Neural cell (in vitro differentiated cells): ENCODE measurements around the gene CA12. TPM values are rescaled to one million over a fixed set of nuclear protein-coding genes. Genes with fewer than 3 reads are reported as not detected.

ENCODE experiments used
- H2AFZ ChIP-seq: fragments of 200-600, 300-800 bp; sonication (generic), shearing (Covaris generic); 2 replicates; pipeline ENCODE4 v1.6.0; 2014; ENCODE audit warnings: low read depth, mild to moderate bottlenecking, antibody characterized with exemption, low read length, moderate library complexity
- H3F3A ChIP-seq: fragments of 200-600 bp; shearing (Covaris generic); 2 replicates; pipeline ENCODE4 v1.6.1; 2016; ENCODE audit warnings: mild to moderate bottlenecking, moderate library complexity, mixed read lengths, antibody characterized with exemption, low read length; ENCODE audit not compliant: insufficient read depth, poor library complexity, severe bottlenecking
- H3K27ac ChIP-seq: fragments of 200-600, 300-800 bp; sonication (generic), shearing (Covaris generic); 2 replicates; pipeline ENCODE4 v1.5.1; 2014; ENCODE audit warnings: mild to moderate bottlenecking, low read length, moderate library complexity
- H3K27me3 ChIP-seq: fragments of 300-800, 200-600 bp; sonication (generic), shearing (Covaris generic); 2 replicates; pipeline ENCODE4 v1.6.0; 2014; ENCODE audit warnings: mild to moderate bottlenecking, low read depth, low read length, moderate library complexity; ENCODE audit not compliant: insufficient read depth
- H3K36me3 ChIP-seq: fragments of 300-800, 200-600 bp; sonication (generic), shearing (Covaris generic); 2 replicates; pipeline ENCODE4 v1.5.1; 2014; ENCODE audit warnings: mild to moderate bottlenecking, antibody characterized with exemption, low read length, moderate library complexity; ENCODE audit not compliant: insufficient read depth
- H3K4me2 ChIP-seq: fragments of 300-800, 200-600 bp; sonication (generic), shearing (Covaris generic); 2 replicates; pipeline ENCODE4 v1.6.0; 2014; ENCODE audit warnings: mild to moderate bottlenecking, low read length
- H3K4me3 ChIP-seq: fragments of 300-800, 200-600 bp; sonication (generic), shearing (Covaris generic); 2 replicates; pipeline ENCODE4 v1.5.1; 2014; ENCODE audit warnings: mild to moderate bottlenecking, low read length, moderate library complexity
- H3K79me2 ChIP-seq: fragments of 200-600 bp; shearing (Covaris generic); replicated peaks from 2 replicates; pipeline ENCODE4 v1.6.0; 2014; ENCODE audit warnings: mild to moderate bottlenecking, low read length, moderate library complexity; ENCODE audit not compliant: insufficient read depth
- H3K9ac ChIP-seq: fragments of 300-800, 200-600 bp; sonication (generic), shearing (Covaris generic); 2 replicates; pipeline ENCODE4 v1.6.1; 2016; ENCODE audit warnings: mild to moderate bottlenecking, low read length, mixed read lengths
- H3K9me2 ChIP-seq: fragments of 200-600 bp; shearing (Covaris generic); 2 replicates; pipeline ENCODE4 v1.6.1; 2016; ENCODE audit warnings: mild to moderate bottlenecking, low read length, mixed read lengths; ENCODE audit not compliant: insufficient read depth
- H3K9me3 ChIP-seq: fragments of 200-600, 300-800 bp; sonication (generic), shearing (Covaris generic); 2 replicates; pipeline ENCODE4 v1.6.1; 2016; ENCODE audit warnings: mild to moderate bottlenecking, mixed run types, low read length, moderate library complexity, mixed read lengths
- H4K20me1 ChIP-seq: fragments of 200-600 bp; shearing (Covaris generic); 2 replicates; pipeline ENCODE4 v1.6.1; 2016; ENCODE audit warnings: mild to moderate bottlenecking, mixed run types; ENCODE audit not compliant: insufficient read depth
- CTCF ChIP-seq: fragments of 450-650 bp; IDR thresholded peaks from 2 replicates; pipeline ENCODE4 v1.5.1; 2014; ENCODE audit warnings: antibody characterized with exemption, mild to moderate bottlenecking, moderate library complexity; ENCODE audit not compliant: poor library complexity, severe bottlenecking
- EP300 ChIP-seq: fragments of 450-650 bp; conservative IDR thresholded peaks from 2 replicates; pipeline ENCODE4 v1.6.1; 2014; ENCODE audit warnings: antibody characterized with exemption, mild to moderate bottlenecking, moderate library complexity; ENCODE audit not compliant: poor library complexity, severe bottlenecking
- EZH2 ChIP-seq: fragments of 200-600, 300-800 bp; shearing (Covaris generic), sonication (generic); IDR thresholded peaks from 2 replicates; pipeline ENCODE4 v1.6.1; 2014; ENCODE audit warnings: antibody characterized with exemption, low read length, borderline replicate concordance, mild to moderate bottlenecking; ENCODE audit not compliant: insufficient read depth, poor library complexity, severe bottlenecking
- MXI1 ChIP-seq: fragments of 450-650 bp; conservative IDR thresholded peaks from 2 replicates; pipeline ENCODE4 v1.6.1; 2014; ENCODE audit warnings: antibody characterized with exemption, mild to moderate bottlenecking; ENCODE audit not compliant: poor library complexity, severe bottlenecking
- POLR2AphosphoS5 ChIP-seq: IDR thresholded peaks from 2 replicates; pipeline ENCODE4 v1.6.1; 2012
- RAD21 ChIP-seq: fragments of 450-650 bp; conservative IDR thresholded peaks from 2 replicates; pipeline ENCODE4 v1.6.1; 2014; ENCODE audit warnings: antibody characterized with exemption, mild to moderate bottlenecking, moderate library complexity
- SMC3 ChIP-seq: fragments of 450-650 bp; conservative IDR thresholded peaks from 2 replicates; pipeline ENCODE4 v1.6.1; 2014; ENCODE audit warnings: antibody characterized with exemption, mild to moderate bottlenecking, moderate library complexity; ENCODE audit not compliant: poor library complexity
- TAF1 ChIP-seq: IDR thresholded peaks from 2 replicates; pipeline ENCODE4 v1.6.1; 2012; ENCODE audit warnings: low read depth
- polyA plus RNA-seq: library from polyadenylated mRNA; depleted of rRNA; stranded (reverse); fragments of >200 nt; gene quantifications from 2 replicates; pipeline ENCODE4 v1.2.3, GENCODE V29; 2014
- TF ChIP-seq, protein P1 (sequence below): IDR thresholded peaks from 2 replicates; pipeline ENCODE4 v1.6.1; 2012; ENCODE audit warnings: borderline replicate concordance

CA12 gene
- polyA plus RNA-seq, 1 donor from 2014 or later = 0.11 TPM

GRCh38 chr15:63373330-63373729 is 8.3 kb downstream of the CA12 start:
- Histone ChIP-seq H3K27ac (no peak overlapping the region), H3K79me2 (no peaks in the 10 kb centered on the region), H3F3A (no peaks in the 10 kb centered on the region), H3K4me2 (no peak overlapping the region), H4K20me1 (no peaks in the 10 kb centered on the region), H3K9me2 (no peaks in the 10 kb centered on the region), H3K4me3 (no peak overlapping the region), H3K27me3 (no peaks in the 10 kb centered on the region), H2AFZ (no peak overlapping the region), H3K9ac (no peak overlapping the region), H3K36me3 (no peaks in the 10 kb centered on the region), H3K9me3 (no peaks in the 10 kb centered on the region)
- no peak for TF ChIP-seq SMC3
- no peak for TF ChIP-seq RAD21
- TF ChIP-seq MXI1 = no peak
- no peak for TF ChIP-seq EP300
- TF ChIP-seq TAF1 = no peak
- no peak for TF ChIP-seq POLR2AphosphoS5
- TF ChIP-seq CTCF = no peak
- no peak for TF ChIP-seq EZH2
- TF ChIP-seq, protein P1, sequence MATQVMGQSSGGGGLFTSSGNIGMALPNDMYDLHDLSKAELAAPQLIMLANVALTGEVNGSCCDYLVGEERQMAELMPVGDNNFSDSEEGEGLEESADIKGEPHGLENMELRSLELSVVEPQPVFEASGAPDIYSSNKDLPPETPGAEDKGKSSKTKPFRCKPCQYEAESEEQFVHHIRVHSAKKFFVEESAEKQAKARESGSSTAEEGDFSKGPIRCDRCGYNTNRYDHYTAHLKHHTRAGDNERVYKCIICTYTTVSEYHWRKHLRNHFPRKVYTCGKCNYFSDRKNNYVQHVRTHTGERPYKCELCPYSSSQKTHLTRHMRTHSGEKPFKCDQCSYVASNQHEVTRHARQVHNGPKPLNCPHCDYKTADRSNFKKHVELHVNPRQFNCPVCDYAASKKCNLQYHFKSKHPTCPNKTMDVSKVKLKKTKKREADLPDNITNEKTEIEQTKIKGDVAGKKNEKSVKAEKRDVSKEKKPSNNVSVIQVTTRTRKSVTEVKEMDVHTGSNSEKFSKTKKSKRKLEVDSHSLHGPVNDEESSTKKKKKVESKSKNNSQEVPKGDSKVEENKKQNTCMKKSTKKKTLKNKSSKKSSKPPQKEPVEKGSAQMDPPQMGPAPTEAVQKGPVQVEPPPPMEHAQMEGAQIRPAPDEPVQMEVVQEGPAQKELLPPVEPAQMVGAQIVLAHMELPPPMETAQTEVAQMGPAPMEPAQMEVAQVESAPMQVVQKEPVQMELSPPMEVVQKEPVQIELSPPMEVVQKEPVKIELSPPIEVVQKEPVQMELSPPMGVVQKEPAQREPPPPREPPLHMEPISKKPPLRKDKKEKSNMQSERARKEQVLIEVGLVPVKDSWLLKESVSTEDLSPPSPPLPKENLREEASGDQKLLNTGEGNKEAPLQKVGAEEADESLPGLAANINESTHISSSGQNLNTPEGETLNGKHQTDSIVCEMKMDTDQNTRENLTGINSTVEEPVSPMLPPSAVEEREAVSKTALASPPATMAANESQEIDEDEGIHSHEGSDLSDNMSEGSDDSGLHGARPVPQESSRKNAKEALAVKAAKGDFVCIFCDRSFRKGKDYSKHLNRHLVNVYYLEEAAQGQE = no peak

GRCh38 chr15:63372753-63373152 is 8.9 kb downstream of the CA12 start:
- TF ChIP-seq RAD21 (no peak), CTCF (no peak), POLR2AphosphoS5 (no peak), MXI1 (no peak), SMC3 (no peak), TAF1 (no peak), EP300 (no peak), EZH2 (no peak)
- TF ChIP-seq, protein P1 = no peak
- Histone ChIP-seq H3K9me3 (no peaks in the 10 kb centered on the region), H3K79me2 (no peaks in the 10 kb centered on the region), H3K4me3 (no peak overlapping the region), H3K27ac (no peak overlapping the region), H3K9ac (no peak overlapping the region), H3K27me3 (no peaks in the 10 kb centered on the region), H4K20me1 (no peaks in the 10 kb centered on the region), H3F3A (no peaks in the 10 kb centered on the region), H3K36me3 (no peaks in the 10 kb centered on the region), H3K4me2 (no peak overlapping the region), H2AFZ (no peak overlapping the region), H3K9me2 (no peaks in the 10 kb centered on the region)
